Endothelial cell of umbilical vein (primary cell): ENCODE results near the gene CD1D.

Experiments
- CTCF ChIP-seq, 2 donors: IDR thresholded peaks; 1 replicate in 1 of 2; 2 replicates in 1 of 2; pipeline ENCODE4 v1.5.1; 2011; ENCODE audit warnings: low read length in 2 of 2, mild to moderate bottlenecking in 2 of 2, moderate library complexity in 2 of 2, control low read depth in 1 of 2, inconsistent platforms in 1 of 2, low read depth in 1 of 2; ENCODE audit not compliant: insufficient read depth in 1 of 2; ENCODE audit errors: extremely low read depth in 1 of 2
- GATA2 ChIP-seq: IDR thresholded peaks from 2 replicates; pipeline ENCODE4 v1.7.0; 2011; ENCODE audit warnings: low read depth, mild to moderate bottlenecking, moderate library complexity, mixed read lengths, low read length; ENCODE audit not compliant: insufficient read length, insufficient read depth
- JUN ChIP-seq: IDR thresholded peaks from 2 replicates; pipeline ENCODE4 v1.6.1; 2011; ENCODE audit warnings: borderline replicate concordance, low read depth; ENCODE audit not compliant: insufficient read length, insufficient read depth
- MAX ChIP-seq: IDR thresholded peaks from 2 replicates; pipeline ENCODE4 v1.6.1; 2011; ENCODE audit not compliant: insufficient read depth, insufficient read length
- POLR2A ChIP-seq: IDR thresholded peaks from 2 replicates; pipeline ENCODE4 v1.6.1; 2012; ENCODE audit warnings: low read depth, mild to moderate bottlenecking, control low read depth, low read length

GRCh38 chr1:158146165-158146564 is 34.5 kb upstream of the CD1D start:
- TF ChIP-seq POLR2A (no peak), CTCF (IDR thresholded peaks at IDR 0.05; ENCODE audit: extremely low read depth in 1 of 2, insufficient read depth in 1 of 2, low read depth in 1 of 2, low read length in 2 of 2) (no peak), MAX (no peak), GATA2 (no peak), JUN (no peak)
